ENCODE data around the gene GALNT18. TPM values are rescaled to one million over a fixed set of nuclear protein-coding genes. Genes with fewer than 3 reads are reported as not detected.

The GALNT18 gene
- total RNA-seq, 2 experiments from 2014 or later: 6.8 to 7.4 TPM

GRCh38 chr11:11514246-11514645 lies 107.6 kb downstream of the GALNT18 start:
- Mint-ChIP-seq H3K9me3 (no peaks in the 10 kb centered on the region), H3K36me3 (ENCODE audit: low read depth) (no peaks in the 10 kb centered on the region), H3K4me1 (ENCODE audit: low read depth) (no peaks in the 10 kb centered on the region), H3K27me3 (no peaks in the 10 kb centered on the region), H3K4me3 (no peak overlapping the region), H3K27ac (no peak overlapping the region)
- ChIA-PET CTCF (interaction anchor here (1.2 kb wide), 1 partner anchor 9 kb away, joined by 3 read pairs; no protein-coding TSS in a partner anchor), POLR2A (no interaction called here)
- intact Hi-C loops (cut with micrococcal nuclease): no loop called here
- DNase-seq (no peak), ATAC-seq (no peak)
- no peak for TF ChIP-seq CTCF (IDR thresholded peaks at IDR 0.05)

GRCh38 chr11:11513422-11513821 lies 108.4 kb downstream of the GALNT18 start:
- H3K27me3 Mint-ChIP-seq: no peaks in the 10 kb centered on the region
- H3K27ac Mint-ChIP-seq: no peak overlapping the region
- no peak for ATAC-seq
- H3K9me3 Mint-ChIP-seq: no peaks in the 10 kb centered on the region
- H3K4me3 Mint-ChIP-seq: no peak overlapping the region
- H3K4me1 Mint-ChIP-seq (ENCODE audit: low read depth): no peaks in the 10 kb centered on the region
- intact Hi-C loops (cut with micrococcal nuclease): no loop called here
- POLR2A ChIA-PET: no interaction called here
- CTCF ChIA-PET: interaction anchor here (1.2 kb wide), 1 partner anchor 9 kb away, joined by 3 read pairs; no protein-coding TSS in a partner anchor
- no peaks in the 10 kb centered on the region for H3K36me3 Mint-ChIP-seq (ENCODE audit: low read depth)
- TF ChIP-seq CTCF (IDR thresholded peaks at IDR 0.05): no peak
- no peak for DNase-seq

DNA sequence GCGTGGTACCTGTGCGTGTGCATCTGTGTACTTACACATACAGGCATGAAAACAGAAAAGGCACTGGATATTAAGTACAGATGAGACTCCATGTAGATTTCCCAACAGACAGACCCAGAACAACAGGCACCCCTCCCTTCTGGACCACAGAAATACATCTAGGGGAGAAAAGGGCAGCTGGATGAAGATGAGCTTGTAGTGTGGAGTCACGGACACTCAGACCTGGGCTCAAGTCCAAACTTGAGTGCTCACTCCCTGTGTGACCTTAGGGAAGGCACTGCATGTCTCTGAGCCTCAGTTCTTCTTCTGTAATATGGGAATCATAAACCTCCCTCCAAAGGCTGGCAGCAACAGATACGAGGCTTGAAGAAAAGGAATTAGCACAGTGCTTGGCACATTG lies 108.9 kb downstream of the GALNT18 start:
- intact Hi-C loops (cut with micrococcal nuclease): no loop called here
- no peaks in the 10 kb centered on the region for H3K4me1 Mint-ChIP-seq (ENCODE audit: low read depth)
- no peak overlapping the region for H3K4me3 Mint-ChIP-seq
- no peaks in the 10 kb centered on the region for H3K36me3 Mint-ChIP-seq (ENCODE audit: low read depth)
- H3K9me3 Mint-ChIP-seq: no peaks in the 10 kb centered on the region
- POLR2A ChIA-PET: no interaction called here
- TF ChIP-seq CTCF (IDR thresholded peaks at IDR 0.05): no peak
- H3K27me3 Mint-ChIP-seq: no peaks in the 10 kb centered on the region
- H3K27ac Mint-ChIP-seq: no peak overlapping the region
- ATAC-seq (no peak), DNase-seq (no peak)
- CTCF ChIA-PET: interaction anchor here (1.2 kb wide), 1 partner anchor 8 kb away, joined by 3 read pairs; no protein-coding TSS in a partner anchor

DNA sequence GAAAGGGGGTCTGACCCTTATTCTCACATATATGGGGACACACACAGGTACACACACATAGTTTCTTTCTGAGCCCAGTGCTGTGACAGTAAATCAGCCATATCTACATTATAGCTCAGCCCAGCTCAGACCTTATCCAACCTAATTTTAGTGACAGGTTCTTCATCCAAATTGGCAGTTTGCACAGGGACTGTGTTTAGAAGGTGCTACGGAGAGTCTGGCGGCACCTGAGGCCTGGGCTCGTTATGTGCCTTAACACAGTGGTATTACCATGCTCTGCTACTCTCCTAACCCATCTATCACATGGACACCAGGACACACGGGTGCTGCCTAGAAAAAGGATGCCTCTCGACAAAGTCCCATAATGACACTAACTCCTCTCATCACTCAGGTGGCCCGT lies 109.3 kb downstream of the GALNT18 start:
- Mint-ChIP-seq H3K27me3 (no peaks in the 10 kb centered on the region), H3K4me1 (ENCODE audit: low read depth) (no peaks in the 10 kb centered on the region), H3K9me3 (no peaks in the 10 kb centered on the region), H3K4me3 (no peak overlapping the region), H3K36me3 (ENCODE audit: low read depth) (no peaks in the 10 kb centered on the region), H3K27ac (no peak overlapping the region)
- CTCF ChIA-PET: no interaction called here
- ATAC-seq: no peak
- no peak for TF ChIP-seq CTCF (IDR thresholded peaks at IDR 0.05)
- POLR2A ChIA-PET: no interaction called here
- intact Hi-C loops (cut with micrococcal nuclease): no loop called here
- no peak for DNase-seq

DNA sequence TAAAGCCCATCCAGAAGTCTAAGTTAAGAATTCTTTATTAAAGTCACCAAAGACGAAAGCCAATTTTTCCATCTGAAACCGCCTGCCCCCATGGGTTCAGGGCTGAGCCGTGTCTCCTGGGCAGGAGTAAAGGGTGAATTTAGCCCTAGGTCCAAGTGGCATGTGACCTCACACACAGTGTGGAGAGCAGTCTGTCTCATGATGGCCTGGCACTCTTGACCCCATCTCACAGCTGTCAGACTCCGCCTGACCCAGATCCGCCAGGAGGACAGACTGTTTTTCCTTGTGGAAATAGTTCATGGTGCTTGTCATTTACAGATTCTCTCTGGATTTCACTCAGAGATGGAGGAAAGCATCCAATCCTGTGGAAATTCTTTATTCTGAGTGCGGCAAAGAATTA lies 109.7 kb downstream of the GALNT18 start:
- Mint-ChIP-seq H3K9me3 (no peaks in the 10 kb centered on the region), H3K4me1 (ENCODE audit: low read depth) (no peaks in the 10 kb centered on the region), H3K27ac (no peak overlapping the region), H3K36me3 (ENCODE audit: low read depth) (no peaks in the 10 kb centered on the region), H3K27me3 (no peaks in the 10 kb centered on the region), H3K4me3 (no peak overlapping the region)
- POLR2A ChIA-PET: no interaction called here
- DNase-seq (no peak), ATAC-seq (no peak)
- intact Hi-C loops (cut with micrococcal nuclease): no loop called here
- CTCF ChIA-PET: no interaction called here
- TF ChIP-seq CTCF (IDR thresholded peaks at IDR 0.05): no peak
